ENCODE results near the gene NIPA2. TPM values are rescaled to one million over a fixed set of nuclear protein-coding genes. Genes with fewer than 3 reads are reported as not detected.
A peak's percentile ranks its signal among the peaks of the same experiment; 100 is the strongest.
"Not testable (repeated sequence)": the region's sequence is repeated elsewhere in the genome, so short reads cannot be mapped to it uniquely, and the experiment has no call there.

Gene NIPA2
- total RNA-seq: 10 to 100 TPM; 39.9 to 90.7 TPM

DNA sequence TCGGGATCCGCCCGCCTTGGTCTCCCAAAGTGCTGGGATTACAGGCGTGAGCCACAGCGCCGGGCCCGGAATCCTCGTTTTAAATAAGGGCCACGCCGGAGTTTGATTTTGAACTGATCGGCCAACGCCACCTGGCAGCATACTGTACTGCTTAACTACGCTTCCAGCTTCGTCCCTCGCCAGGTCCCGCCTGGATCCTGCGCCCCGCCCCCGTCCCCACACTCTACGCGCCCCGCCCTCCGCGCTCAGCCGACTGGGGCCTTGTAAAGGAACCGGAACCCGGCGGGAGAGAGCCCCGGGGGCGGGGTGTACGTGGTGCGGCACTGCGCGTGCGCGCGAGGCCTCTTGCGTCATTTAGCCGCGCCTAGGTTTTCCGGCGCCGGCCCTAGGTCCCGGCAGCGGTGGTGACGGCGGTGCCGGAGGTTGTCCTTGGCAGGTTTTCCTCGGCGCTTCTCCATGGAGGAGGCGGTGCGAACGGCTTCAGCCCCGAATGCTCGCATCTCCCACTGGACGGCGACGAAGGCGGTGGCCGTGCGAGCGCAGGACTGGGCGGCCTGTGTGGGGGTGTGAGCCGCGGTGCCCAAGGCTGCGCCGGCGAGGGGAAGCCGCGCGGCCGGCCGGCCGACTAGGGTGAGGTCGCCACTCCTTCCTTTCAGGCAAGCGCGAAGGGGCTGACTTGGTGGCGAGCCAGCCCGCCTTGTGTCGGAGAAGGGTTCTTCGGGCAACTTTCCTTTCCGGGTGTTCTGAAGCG is at the start of gene NIPA2:
NIPA2 (plus strand) TSS at position 375 of the 751 bp plus-strand sequence. CDS start 13,066 bp downstream, outside the sequence.
- peaks cover 15% of the 10 kb centered on the region for H3K4me1 Mint-ChIP-seq
- H3K27me3 Mint-ChIP-seq: no peaks in the 10 kb centered on the region
- peaks cover 38% of the 10 kb centered on the region for H3K36me3 Mint-ChIP-seq (ENCODE audit: low read depth)
- H3K27ac Mint-ChIP-seq: peak within 1 kb of the TSS; percentile 94
- H3K4me3 Mint-ChIP-seq: peak within 1 kb of the TSS; percentile 93
- ATAC-seq (replicated peaks): peak; percentile 96
- H3K9me3 Mint-ChIP-seq: no peaks in the 10 kb centered on the region

DNA sequence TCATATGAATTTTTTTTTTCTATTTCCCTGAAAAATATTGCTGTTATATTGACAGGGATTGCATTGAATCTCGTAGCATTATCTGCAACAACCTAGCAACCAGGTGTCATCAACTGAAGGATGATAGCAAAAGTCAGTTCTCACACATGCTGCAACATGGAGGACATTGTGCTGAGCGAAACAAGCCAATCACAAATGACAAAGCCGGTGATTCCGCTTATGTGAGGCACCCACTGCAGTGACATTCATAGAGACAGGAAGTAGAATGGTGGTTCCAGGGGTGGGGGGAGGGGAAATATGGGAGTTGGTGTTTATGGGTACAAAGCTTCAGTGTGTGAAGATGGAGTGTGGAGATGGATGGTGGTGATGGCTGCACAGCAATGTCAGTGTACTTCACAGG is 44.4 kb upstream of the NIPA2 start:
- peaks cover 21% of the 10 kb centered on the region for H3K36me3 Mint-ChIP-seq (ENCODE audit: low read depth)
- ATAC-seq (replicated peaks): no peak
- no peaks in the 10 kb centered on the region for H3K9me3 Mint-ChIP-seq
- H3K4me3 Mint-ChIP-seq: no peak overlapping the region
- H3K27me3 Mint-ChIP-seq: no peaks in the 10 kb centered on the region
- peaks cover 26% of the 10 kb centered on the region for H3K4me1 Mint-ChIP-seq
- H3K27ac Mint-ChIP-seq: no peak overlapping the region

DNA sequence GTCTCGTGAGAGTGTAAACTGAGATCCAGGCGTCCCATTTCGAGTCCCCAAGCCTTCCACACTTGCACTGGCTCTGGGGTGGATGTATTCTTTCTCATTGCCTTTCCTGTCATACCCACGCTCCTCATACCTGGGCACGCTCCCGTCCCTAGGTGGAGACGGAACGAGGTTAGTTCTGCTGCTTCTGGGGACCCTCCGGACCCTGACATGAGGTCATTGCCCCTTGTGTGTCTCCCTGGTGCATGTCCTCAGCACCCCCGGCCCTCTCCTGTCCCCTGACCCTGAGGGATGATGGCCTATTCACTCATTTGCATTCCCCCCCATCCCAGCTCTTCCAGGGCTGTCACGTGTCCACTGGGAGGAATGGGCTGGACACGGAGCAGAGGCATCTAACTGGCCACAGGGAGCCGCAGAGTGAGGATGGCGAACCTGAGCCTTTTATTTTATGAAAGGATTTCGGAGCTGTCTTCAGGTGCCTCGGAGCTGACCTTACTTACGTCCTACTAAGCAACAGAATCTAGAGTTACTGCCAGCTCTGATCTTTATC is 43.8 kb upstream of the NIPA2 start:
- Mint-ChIP-seq H3K27me3 (no peaks in the 10 kb centered on the region), H3K4me1 (peaks cover 26% of the 10 kb centered on the region), H3K36me3 (ENCODE audit: low read depth) (peaks cover 17% of the 10 kb centered on the region), H3K9me3 (no peaks in the 10 kb centered on the region), H3K27ac (no peak overlapping the region), H3K4me3 (no peak overlapping the region)
- ATAC-seq (replicated peaks): no peak

DNA sequence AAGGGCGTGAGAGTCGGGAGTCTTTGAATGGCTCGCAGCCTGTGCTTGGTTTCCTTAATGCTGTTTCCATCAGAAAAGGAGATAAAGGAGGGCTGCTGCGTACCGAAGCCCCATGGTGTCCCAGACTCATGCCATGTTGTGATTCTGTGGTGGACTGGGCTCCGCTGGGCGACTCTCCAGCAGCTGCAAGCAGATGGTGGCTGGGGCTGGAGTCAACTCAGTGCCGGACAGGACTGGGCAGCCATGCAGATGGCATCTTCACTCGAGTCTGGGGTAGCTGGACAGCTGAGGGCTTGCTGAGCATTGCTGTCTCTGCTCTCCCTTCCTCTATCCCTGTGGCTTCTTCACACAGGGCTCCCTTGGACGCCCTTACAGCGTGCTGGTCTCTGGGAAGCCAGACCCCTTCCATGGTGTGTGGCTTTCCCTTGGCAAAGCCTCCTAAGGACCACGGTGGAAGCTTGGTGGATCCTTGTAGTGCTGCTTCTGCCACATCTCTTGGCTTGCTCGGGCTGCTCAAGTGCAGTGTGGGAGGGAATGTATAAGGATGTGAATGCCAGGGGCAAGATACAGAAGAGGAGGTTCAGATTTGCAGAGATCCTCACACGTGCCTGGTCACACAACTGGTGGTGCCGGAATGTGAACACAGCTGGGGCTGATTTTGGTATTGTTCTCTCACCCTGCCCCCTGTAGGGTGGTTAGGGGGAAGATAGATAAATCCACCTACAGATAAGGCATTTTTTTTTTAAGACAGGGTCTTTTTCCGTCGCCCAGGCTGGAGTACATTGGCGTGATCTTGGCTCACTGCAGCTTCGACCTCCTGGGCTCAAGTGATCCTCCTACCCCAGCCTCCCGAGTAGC is 43.0 kb upstream of the NIPA2 start:
- Mint-ChIP-seq H3K4me3 (peak overlapping the region; percentile 83), H3K9me3 (no peaks in the 10 kb centered on the region), H3K4me1 (peaks cover 32% of the 10 kb centered on the region), H3K27me3 (no peaks in the 10 kb centered on the region), H3K36me3 (ENCODE audit: low read depth) (peaks cover 23% of the 10 kb centered on the region), H3K27ac (no peak overlapping the region)
- no peak for ATAC-seq (replicated peaks)

DNA sequence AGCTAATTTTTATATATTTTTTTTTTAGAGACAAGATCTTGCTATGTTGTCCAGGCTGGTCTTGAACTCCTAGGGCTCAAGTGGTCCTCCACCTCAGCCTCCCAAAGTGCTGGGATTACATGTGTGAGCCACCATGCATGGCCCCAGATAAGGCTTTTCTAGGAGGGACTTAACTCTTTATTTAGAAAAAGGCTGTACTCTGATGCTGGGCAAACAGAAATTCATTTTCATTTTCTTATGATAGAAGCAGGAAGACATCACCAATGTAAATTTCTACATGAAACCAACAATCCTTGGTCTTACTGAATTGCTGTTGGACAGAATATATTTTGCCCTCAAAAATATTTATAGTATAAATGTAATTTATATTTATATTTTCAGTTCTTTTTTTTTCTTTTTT is 42.4 kb upstream of the NIPA2 start:
- no peaks in the 10 kb centered on the region for H3K27me3 Mint-ChIP-seq
- H3K36me3 Mint-ChIP-seq (ENCODE audit: low read depth): peaks cover 24% of the 10 kb centered on the region
- H3K27ac Mint-ChIP-seq: peak overlapping the region; percentile 89
- ATAC-seq (replicated peaks): no peak
- no peaks in the 10 kb centered on the region for H3K9me3 Mint-ChIP-seq
- peaks cover 25% of the 10 kb centered on the region for H3K4me1 Mint-ChIP-seq
- peak overlapping the region; percentile 83 for H3K4me3 Mint-ChIP-seq

DNA sequence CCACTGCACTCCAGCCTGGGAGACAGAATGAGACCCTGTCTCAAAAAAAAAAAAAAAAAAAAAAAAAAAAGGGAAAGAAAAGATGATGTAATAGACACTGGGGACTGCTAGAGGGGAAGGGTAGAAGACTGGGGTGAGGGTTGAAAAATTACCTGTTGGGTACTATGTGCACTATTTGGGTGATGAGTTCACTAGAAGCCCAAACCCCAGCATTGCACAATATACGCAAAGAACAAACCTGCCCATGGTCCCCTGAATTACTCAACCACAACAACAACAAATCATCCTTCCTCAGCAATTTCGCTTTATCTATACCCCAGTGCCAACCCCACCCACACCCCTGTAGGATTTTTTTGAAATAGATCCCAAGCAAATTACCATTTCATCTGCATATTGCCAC is 38.6 kb upstream of the NIPA2 start:
- no peak for ATAC-seq (replicated peaks)
- Mint-ChIP-seq H3K4me3 (no peak overlapping the region), H3K27me3 (no peaks in the 10 kb centered on the region), H3K36me3 (ENCODE audit: low read depth) (peaks cover 8% of the 10 kb centered on the region), H3K4me1 (peaks cover 14% of the 10 kb centered on the region), H3K27ac (no peak overlapping the region), H3K9me3 (no peaks in the 10 kb centered on the region)

DNA sequence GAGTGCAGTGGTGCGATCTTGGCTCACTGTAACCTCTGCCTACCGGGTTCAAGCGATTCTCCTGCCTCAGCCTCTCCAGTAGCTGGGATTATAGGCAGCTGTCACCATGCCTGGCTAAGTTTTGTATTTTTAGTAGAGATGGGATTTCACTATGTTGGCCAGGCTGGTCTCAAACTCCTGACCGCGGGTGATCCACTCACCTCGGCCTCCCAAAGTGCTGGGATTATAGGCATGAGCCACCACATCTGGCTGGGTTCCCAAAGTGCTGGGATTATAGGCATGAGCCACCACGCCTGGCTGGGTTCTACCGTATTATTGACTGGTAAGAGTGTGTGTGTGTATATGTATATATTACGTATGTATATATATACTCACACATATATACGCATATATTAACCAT is 35.5 kb upstream of the NIPA2 start:
- ATAC-seq (replicated peaks); H3K27ac Mint-ChIP-seq; H3K9me3 Mint-ChIP-seq; H3K36me3 Mint-ChIP-seq (ENCODE audit: low read depth); H3K4me1 Mint-ChIP-seq; H3K4me3 Mint-ChIP-seq; H3K27me3 Mint-ChIP-seq: not testable (repeated sequence)

DNA sequence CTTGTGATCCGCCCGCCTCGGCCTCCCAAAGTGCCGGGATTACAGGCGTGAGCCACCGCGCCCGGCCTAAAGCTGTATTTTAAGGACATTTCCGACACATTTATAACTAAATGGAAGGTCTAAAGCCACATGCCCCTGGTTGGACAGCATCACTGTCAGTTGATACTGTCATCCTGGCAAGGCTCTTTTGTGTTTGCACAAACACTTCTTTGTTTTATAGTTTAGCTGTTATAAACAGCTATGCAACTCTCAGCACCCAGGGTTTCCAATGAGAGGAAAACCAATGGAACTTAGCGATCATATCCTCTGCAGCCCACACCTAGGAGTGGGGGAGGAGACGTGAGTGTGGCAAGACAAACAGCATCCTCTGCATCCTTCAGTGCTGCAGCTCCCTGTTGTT is 32.3 kb upstream of the NIPA2 start:
- no peak for ATAC-seq (replicated peaks)
- peaks cover 5% of the 10 kb centered on the region for H3K36me3 Mint-ChIP-seq (ENCODE audit: low read depth)
- no peaks in the 10 kb centered on the region for H3K27me3 Mint-ChIP-seq
- H3K4me1 Mint-ChIP-seq: no peaks in the 10 kb centered on the region
- no peak overlapping the region for H3K27ac Mint-ChIP-seq
- no peaks in the 10 kb centered on the region for H3K9me3 Mint-ChIP-seq
- H3K4me3 Mint-ChIP-seq: no peak overlapping the region

DNA sequence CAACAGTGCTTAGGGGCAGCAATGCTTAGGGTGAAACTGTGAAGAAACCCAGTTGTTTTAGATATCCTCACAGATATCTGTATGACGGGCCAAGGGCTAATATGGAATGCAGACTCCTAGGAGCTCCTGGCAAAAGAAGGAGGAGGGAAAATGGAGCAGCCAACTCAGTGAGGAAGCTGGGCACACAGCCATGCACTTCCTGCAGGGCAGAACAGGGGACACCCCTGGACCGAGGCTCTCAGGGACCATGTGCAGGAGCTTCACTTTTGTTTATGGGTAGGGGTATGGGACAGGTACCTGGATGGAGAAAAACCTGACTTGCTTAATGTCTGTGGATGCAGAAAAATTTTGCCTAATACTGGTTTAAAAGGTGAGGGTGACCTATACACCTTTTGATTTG is 31.8 kb upstream of the NIPA2 start:
- H3K36me3 Mint-ChIP-seq (ENCODE audit: low read depth): peaks cover 8% of the 10 kb centered on the region
- H3K9me3 Mint-ChIP-seq: no peaks in the 10 kb centered on the region
- H3K4me3 Mint-ChIP-seq: no peak overlapping the region
- no peak overlapping the region for H3K27ac Mint-ChIP-seq
- no peaks in the 10 kb centered on the region for H3K27me3 Mint-ChIP-seq
- H3K4me1 Mint-ChIP-seq: no peaks in the 10 kb centered on the region
- ATAC-seq (replicated peaks): no peak

DNA sequence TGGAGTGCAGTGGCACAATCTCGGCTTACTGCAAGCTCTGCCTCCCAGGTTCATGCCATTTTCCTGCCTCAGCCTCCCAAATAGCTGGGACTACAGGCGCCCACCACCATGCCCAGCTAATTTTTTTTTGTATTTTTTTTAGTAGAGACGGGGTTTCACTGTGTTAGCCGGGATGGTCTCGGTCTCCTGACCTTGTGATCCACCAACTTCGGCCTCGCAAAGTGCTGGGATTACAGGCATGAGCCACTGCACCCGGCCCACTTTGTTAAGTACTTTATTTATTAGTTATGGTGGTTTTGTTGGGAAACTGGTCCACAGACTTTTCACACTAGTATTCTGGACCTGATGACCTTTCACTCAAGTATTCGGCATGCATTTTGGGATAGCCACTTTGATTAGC is 30.6 kb upstream of the NIPA2 start:
- not testable (repeated sequence) for H3K4me1 Mint-ChIP-seq; ATAC-seq (replicated peaks); H3K9me3 Mint-ChIP-seq; H3K27ac Mint-ChIP-seq; H3K4me3 Mint-ChIP-seq; H3K27me3 Mint-ChIP-seq
- H3K36me3 Mint-ChIP-seq (ENCODE audit: low read depth): peaks cover 20% of the 10 kb centered on the region

DNA sequence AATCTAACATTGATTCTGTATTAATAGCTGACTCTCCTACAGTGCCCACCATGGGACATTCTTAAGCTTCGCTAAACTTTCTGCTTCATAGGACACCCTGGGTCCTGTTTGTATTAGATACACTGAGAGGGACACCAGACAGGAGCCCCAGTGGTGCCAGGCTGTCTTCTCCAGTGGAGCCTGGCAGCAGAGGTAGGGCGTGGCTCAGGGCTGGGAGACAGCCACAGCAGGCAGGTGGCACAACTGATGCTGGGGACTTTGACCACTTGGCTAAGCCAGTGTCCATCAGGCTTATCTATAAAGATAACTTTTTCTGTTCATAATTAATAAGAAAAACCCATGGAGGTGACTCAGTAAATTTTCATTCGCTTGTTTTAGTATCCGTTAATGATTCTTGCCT is 30.2 kb upstream of the NIPA2 start:
- Mint-ChIP-seq H3K9me3 (no peaks in the 10 kb centered on the region), H3K27me3 (no peaks in the 10 kb centered on the region), H3K4me3 (no peak overlapping the region), H3K36me3 (ENCODE audit: low read depth) (peaks cover 23% of the 10 kb centered on the region), H3K27ac (no peak overlapping the region), H3K4me1 (no peaks in the 10 kb centered on the region)
- no peak for ATAC-seq (replicated peaks)

DNA sequence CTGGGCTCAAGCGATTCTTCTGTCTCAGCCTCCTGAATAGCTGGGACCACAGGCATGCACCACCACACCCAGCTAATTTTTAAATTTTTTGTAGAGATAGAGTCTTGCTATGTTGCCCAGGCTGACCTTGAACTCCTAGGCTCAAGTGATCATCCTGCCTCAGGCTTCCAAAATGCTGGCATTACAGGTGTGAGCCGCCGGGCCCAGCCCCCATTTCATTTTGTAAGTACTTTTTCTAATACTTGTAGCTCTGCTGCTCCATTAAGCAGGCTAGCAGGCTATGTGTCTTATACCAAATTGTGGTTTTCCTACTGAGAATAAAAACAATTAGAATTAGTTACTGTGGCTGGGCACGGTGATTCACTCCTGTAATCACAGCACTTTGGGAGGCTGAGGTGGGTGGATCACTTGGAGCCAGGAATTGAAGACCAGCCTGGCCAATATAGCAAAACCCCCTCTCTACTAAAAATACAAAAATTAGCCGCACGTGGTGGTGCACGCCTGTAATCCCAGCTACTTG is 29.6 kb upstream of the NIPA2 start:
- Mint-ChIP-seq H3K27me3 (no peaks in the 10 kb centered on the region), H3K27ac (no peak overlapping the region), H3K4me1 (no peaks in the 10 kb centered on the region), H3K36me3 (ENCODE audit: low read depth) (peaks cover 29% of the 10 kb centered on the region), H3K9me3 (no peaks in the 10 kb centered on the region), H3K4me3 (no peak overlapping the region)
- no peak for ATAC-seq (replicated peaks)

DNA sequence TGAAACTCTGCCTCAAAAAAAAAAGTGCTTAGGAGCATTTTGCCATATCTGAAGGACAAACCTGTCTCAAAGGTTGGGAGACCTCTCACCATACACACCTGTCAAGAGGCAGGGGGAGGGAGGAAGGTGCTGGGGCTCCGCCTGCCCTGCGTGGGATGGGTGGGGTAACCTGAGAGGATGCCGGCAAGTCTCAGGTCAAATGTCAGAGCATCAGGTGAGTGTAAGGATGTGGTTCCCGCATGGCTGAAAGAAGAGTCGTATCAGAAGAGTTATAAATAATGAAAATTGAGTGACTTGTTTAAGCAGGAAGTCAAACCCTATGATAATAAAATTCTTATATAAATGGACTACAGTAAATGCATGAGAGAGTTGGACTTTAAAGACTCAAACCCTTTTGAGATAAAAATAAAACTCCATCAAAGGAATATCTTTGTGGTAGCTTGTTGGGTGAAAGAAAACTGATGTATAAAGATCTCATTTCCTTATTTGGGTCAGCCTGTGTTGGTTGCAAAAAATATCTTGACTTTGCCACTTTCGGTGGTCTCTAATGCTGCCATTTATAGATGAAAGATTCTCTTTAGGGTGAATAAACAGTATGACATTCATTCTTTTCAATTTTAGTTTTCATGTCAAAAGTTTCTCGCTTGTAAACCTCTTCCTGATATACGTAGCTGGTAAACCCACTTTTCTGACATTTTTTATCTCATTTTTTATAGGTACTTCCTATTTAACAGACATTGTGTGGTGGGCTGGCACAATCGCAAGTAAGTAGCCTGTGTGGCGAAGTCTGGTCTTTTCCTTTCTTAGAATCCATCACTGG is 28.2 kb upstream of the NIPA2 start:
- H3K27ac Mint-ChIP-seq: no peak overlapping the region
- H3K36me3 Mint-ChIP-seq (ENCODE audit: low read depth): peaks cover 43% of the 10 kb centered on the region
- H3K27me3 Mint-ChIP-seq: no peaks in the 10 kb centered on the region
- H3K4me3 Mint-ChIP-seq: no peak overlapping the region
- H3K9me3 Mint-ChIP-seq: no peaks in the 10 kb centered on the region
- no peaks in the 10 kb centered on the region for H3K4me1 Mint-ChIP-seq
- ATAC-seq (replicated peaks): no peak

DNA sequence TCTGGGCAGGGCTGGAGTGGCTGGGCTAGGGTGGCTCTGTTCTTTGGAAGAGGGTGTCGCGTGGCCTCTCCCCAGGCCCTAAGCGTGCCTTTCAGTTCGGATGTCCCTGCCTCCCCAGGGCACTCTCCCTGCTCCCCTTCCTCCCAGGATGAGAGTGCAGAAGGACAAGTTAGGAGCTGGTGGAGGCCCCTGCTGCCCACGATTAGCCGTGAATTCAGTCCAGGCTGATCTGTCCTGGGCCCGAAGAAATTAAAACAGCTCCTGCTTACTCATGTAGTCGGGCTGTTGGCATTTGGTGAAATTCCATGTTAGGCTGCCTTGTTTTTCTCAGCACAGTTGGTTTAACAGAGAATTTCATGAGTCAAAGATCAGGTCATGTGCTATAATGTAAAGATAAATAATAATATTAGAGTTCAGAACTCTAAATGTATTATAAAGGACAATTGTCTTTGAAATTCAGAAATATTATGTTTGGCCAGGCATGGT is 27.6 kb upstream of the NIPA2 start:
- Mint-ChIP-seq H3K27ac (no peak overlapping the region), H3K9me3 (no peaks in the 10 kb centered on the region), H3K4me3 (no peak overlapping the region), H3K36me3 (ENCODE audit: low read depth) (peaks cover 49% of the 10 kb centered on the region), H3K4me1 (no peaks in the 10 kb centered on the region), H3K27me3 (no peaks in the 10 kb centered on the region)
- no peak for ATAC-seq (replicated peaks)
